Endodermal cell (in vitro differentiated cells): ENCODE results near the gene PANX2. TPM values are rescaled to one million over a fixed set of nuclear protein-coding genes. Genes with fewer than 3 reads are reported as not detected.

ENCODE experiments used
- DNase-seq: peaks from one replicate; pipeline ENCODE4 v3.0.0-alpha.2; 2017
- H3K27ac ChIP-seq: 2 replicates; pipeline ENCODE4 v1.5.1; 2013; ENCODE audit warnings: mild to moderate bottlenecking, low read depth, low read length, moderate library complexity
- H3K27me3 ChIP-seq: 2 replicates; pipeline ENCODE4 v1.6.1; 2013; ENCODE audit warnings: mild to moderate bottlenecking, low read length, moderate library complexity; ENCODE audit not compliant: insufficient read depth, control insufficient read depth, poor library complexity, severe bottlenecking
- H3K36me3 ChIP-seq: 2 replicates; pipeline ENCODE4 v1.7.0; 2013; ENCODE audit warnings: mild to moderate bottlenecking, low read length, moderate library complexity; ENCODE audit not compliant: control insufficient read depth, insufficient read depth
- H3K4me1 ChIP-seq: one replicate; pipeline ENCODE4 v1.7.0; 2013; ENCODE audit warnings: low read length; ENCODE audit not compliant: control insufficient read depth, insufficient read depth
- H3K4me3 ChIP-seq: 2 replicates; pipeline ENCODE4 v1.5.1; 2013; ENCODE audit warnings: mild to moderate bottlenecking, low read length, moderate library complexity
- H3K9ac ChIP-seq: 2 replicates; pipeline ENCODE4 v1.6.1; 2013; ENCODE audit warnings: mild to moderate bottlenecking, low read length, moderate library complexity; ENCODE audit not compliant: poor library complexity, severe bottlenecking; ENCODE audit errors: extremely low read depth
- H3K9me3 ChIP-seq: 2 replicates; pipeline ENCODE4 v1.6.1; 2013; ENCODE audit warnings: mild to moderate bottlenecking, low read length, moderate library complexity; ENCODE audit not compliant: control insufficient read depth
- H3K27ac Mint-ChIP-seq: 2 replicates; pipeline ENCODE4 v1.8.0; 2020; ENCODE audit warnings: mixed read lengths
- H3K27me3 Mint-ChIP-seq: 2 replicates; pipeline ENCODE4 v1.8.0; 2021; ENCODE audit warnings: mild to moderate bottlenecking, mixed read lengths; ENCODE audit not compliant: insufficient read depth
- H3K36me3 Mint-ChIP-seq: 2 replicates; pipeline ENCODE4 v1.8.0; 2020; ENCODE audit warnings: low read depth, mixed read lengths
- H3K4me1 Mint-ChIP-seq: 2 replicates; pipeline ENCODE4 v1.8.0; 2020; ENCODE audit warnings: mixed read lengths
- H3K4me3 Mint-ChIP-seq: 2 replicates; pipeline ENCODE4 v1.8.0; 2020; ENCODE audit warnings: mild to moderate bottlenecking, moderate library complexity, mixed read lengths
- H3K9me3 Mint-ChIP-seq: 2 replicates; pipeline ENCODE4 v1.8.0; 2020; ENCODE audit warnings: mild to moderate bottlenecking, mixed read lengths
- CTCF ChIP-seq: fragments of 200-600 bp; sonication (generic); conservative IDR thresholded peaks from 2 replicates; pipeline ENCODE4 v1.5.0; 2021; ENCODE audit warnings: antibody characterized with exemption, mild to moderate bottlenecking
- WGBS, 2 experiments: methylation state at CpG; one replicate each; pipeline versions ENCODE4 v1.1.5 to v1.1.7; 2013; ENCODE audit warnings: missing lambda C conversion rate in 2 of 2, mixed read lengths in 1 of 2; ENCODE audit not compliant: insufficient coverage in 1 of 2, insufficient read length in 1 of 2; 5-methylcytosine and 5-hydroxymethylcytosine counted together
- total RNA-seq, 2 donors: library from RNA; stranded (reverse); fragmentation: NEBNext Ultra II Directional in 1 of 2; extraction: Animal tissue kit (Norgen Biotek cat#: 25700) in 1 of 2; gene quantifications; 2 replicates in 1 of 2; 3 replicates in 1 of 2; pipeline ENCODE4 v1.2.1, GENCODE V29; 2021

The PANX2 gene
- total RNA-seq, 2 donors from 2014 or later: 8.8 to 11.2 TPM

GRCh38 chr22:50144005-50144614 is 26.4 kb upstream of the PANX2 start:
- H3K9ac ChIP-seq: no peak overlapping the region
- H3K36me3 Mint-ChIP-seq: no peaks in the 10 kb centered on the region
- H3K27me3 ChIP-seq: no peaks in the 10 kb centered on the region
- H3K4me1 Mint-ChIP-seq: peaks cover 6% of the 10 kb centered on the region
- 85% methylated on average over 11 to 18 of the region's 18 CpGs for WGBS, 2 experiments
- no peak overlapping the region for H3K4me3 ChIP-seq
- DNase-seq: peak; percentile 58
- H3K27ac ChIP-seq: no peak overlapping the region
- no peaks in the 10 kb centered on the region for H3K9me3 ChIP-seq
- peak; percentile 35 for TF ChIP-seq CTCF
- peaks cover 2% of the 10 kb centered on the region for H3K9me3 Mint-ChIP-seq
- H3K4me1 ChIP-seq: peaks cover 7% of the 10 kb centered on the region
- H3K36me3 ChIP-seq: no peaks in the 10 kb centered on the region
- H3K27me3 Mint-ChIP-seq: peaks cover 1% of the 10 kb centered on the region
- no peak overlapping the region for H3K4me3 Mint-ChIP-seq
- H3K27ac Mint-ChIP-seq: no peak overlapping the region

DNA sequence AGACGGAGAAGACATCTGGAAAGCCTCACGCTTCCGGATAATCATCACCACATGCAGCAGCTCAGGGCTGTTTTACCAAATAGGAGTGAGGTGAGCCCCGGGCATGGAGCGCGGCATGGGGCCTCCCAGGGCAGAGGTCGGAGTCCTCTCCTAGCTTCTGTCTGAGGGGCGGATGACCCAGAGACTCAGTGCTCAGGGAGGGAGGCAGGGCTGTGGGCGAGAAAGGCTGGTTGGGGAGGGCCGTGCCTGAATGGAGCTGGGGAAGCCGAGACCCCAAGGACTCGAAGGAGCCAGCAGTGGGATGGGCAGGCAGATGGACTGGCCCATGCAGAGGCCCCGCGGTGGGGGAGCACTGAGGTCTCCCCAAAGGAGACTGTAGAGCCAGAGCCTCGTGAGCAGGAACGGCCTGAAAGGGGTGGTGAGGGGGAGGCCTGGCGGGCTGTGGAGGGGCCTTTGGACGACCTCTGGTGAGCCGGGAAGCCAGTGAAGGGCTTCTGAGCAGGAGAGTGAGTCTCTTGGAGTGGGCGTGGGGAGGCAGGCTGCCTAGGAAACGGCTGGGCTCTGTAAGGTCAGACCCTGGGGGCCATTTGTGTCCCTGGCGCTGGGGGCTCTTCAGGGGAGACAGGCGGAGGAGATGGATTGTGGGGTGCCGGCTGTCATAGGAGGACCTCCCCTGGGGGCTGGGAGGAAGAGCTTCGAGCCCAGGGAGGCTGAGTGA is 24.7 kb upstream of the PANX2 start:
- H3K27me3 Mint-ChIP-seq: peaks cover 5% of the 10 kb centered on the region
- H3K4me3 Mint-ChIP-seq: no peak overlapping the region

More for the DNA sequence above, 24.7 kb upstream of the PANX2 start:
- Mint-ChIP-seq H3K36me3 (no peaks in the 10 kb centered on the region), H3K27ac (no peak overlapping the region), H3K4me1 (peaks cover 6% of the 10 kb centered on the region), H3K9me3 (peaks cover 2% of the 10 kb centered on the region)
- Histone ChIP-seq H3K9ac (no peak overlapping the region), H3K9me3 (no peaks in the 10 kb centered on the region), H3K4me1 (peaks cover 7% of the 10 kb centered on the region), H3K36me3 (no peaks in the 10 kb centered on the region), H3K4me3 (no peak overlapping the region), H3K27me3 (no peaks in the 10 kb centered on the region), H3K27ac (no peak overlapping the region)
- no peak for TF ChIP-seq CTCF
- DNase-seq: no peak
- WGBS, 2 experiments: 82 to 86% methylated on average over 7 to 25 of the region's 25 CpGs
